Caki2 (cell line): ENCODE results near the gene CCDC3. TPM values are rescaled to one million over a fixed set of nuclear protein-coding genes. Genes with fewer than 3 reads are reported as not detected.

Experiments used
- DNase-seq: peaks from one replicate; pipeline ENCODE4 v3.0.0-alpha.2; 2015; ENCODE audit warnings: low read depth
- in situ Hi-C: cut with HindIII; loops from 2 replicates; pipeline ENCODE4 v1.10.0; 2016; ENCODE audit warnings: low sequenced_read_pairs, low pct_unique_long_range_greater_than_20kb, mixed read lengths
- total RNA-seq: library from RNA; depleted of rRNA; stranded (reverse); fragments of >200 nt; shearing (Covaris generic); gene quantifications from 2 replicates; pipeline ENCODE4 v1.2.3, GENCODE V29; 2014; ENCODE audit warnings: low replicate concordance

The CCDC3 gene
- total RNA-seq, 1 experiment from 2014 or later, result not detected

DNA sequence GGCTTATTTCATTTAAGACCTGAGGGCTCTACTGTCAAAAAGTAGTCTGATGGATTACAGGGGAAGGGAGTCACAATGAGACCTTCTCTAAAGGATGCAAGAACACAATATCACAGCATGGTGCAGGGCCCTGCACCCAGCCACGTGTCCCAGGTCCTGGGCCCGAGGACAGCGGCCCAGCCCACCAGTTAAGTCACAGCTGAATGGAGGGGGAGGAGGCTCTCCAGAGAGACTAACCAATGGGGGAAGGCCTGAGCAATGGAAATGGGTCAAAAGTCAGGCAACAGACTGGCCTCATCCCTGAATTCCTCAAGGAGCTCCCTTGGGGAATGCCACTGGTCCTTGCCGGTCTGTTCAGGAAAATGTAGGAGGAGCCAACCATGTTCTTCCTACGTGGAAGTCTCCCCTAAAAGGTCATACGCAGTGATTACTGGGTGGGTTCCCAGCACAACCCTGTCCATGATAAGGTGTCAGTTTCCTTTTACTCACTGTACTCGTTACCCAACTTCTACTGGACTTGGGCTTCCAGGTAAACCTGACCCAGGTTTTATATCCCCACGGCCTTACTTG lies 28.3 kb downstream of the CCDC3 start:
- in situ Hi-C loops, result no loop called here
- DNase-seq, result no peak

DNA sequence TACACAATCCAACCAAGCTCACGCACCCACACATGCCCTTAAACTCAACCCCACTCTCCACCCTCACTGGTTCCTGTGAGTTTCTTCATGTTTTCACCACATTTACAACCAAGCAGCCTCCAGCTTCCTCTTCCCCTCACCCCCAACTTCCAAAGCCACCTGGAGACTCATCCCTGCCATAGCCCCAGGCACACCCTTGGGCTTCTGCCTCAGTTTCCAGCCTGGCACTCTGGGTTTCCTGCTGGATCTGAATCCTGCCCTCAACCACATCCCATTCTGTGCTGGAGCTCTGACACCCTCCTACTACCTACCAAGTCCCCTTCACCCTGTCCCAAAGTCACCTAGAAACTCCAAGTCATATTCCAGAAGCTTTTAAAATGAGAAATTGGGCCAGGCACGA lies 29.4 kb downstream of the CCDC3 start:
- DNase-seq, result no peak
- in situ Hi-C loops, result no loop called here

DNA sequence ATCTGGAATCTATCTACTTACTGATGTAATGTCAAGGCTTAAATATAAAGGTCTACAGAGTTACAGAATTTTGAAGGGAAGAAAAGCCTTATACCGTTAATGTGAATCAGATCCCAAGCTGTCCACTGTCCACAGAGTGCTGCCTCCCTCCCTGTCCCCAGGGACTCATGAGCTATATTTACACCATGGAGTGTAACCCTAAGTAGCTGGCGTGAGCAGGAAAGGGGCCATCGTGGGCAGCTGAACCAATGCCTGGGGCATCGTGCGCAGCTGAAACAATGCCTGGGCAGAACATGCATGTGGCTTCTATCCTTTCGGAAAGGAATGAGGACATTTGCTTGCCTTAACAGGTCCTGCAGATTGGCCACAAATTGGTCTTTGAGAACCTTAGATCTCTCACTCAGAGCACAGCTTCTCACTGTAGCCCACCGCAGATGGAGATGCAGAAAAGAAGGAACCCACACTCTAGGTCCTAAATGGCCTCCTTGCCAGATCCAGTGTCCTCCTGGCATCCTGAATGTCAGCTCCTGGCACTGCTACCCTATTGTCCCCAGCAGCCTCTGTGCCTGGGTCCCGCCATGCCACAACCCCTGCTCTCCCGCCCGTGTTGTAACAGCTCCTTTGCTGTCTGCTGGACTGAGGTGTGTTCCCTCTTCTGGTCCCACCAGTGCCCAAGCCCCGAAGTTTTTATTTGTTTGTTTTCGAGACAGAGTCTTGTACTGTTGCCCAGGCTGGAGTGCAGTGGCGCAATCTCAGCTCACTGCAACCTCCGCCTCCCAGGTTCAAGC lies 30.3 kb downstream of the CCDC3 start:
- in situ Hi-C loops, result no loop called here
- DNase-seq, result no peak

DNA sequence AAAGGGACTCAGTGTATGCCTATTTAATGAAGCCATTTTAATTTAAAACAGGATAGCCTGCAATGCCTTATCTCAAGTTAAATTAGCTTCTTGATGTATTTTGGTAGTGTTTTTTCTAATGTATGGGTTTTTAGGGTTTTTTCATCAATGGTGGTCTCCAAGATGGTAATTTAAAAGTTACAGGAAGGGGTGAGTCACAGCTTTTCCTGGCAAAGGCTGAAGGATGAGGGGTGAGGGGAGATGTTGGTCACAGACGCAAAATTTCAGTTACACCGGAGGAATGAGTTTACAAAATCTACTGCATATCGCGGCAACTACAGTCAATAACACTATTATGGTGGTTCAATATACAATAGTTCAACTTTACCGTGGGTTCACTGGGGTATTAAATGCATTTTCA lies 31.6 kb downstream of the CCDC3 start:
- in situ Hi-C loops, result no loop called here
- DNase-seq, result no peak

DNA sequence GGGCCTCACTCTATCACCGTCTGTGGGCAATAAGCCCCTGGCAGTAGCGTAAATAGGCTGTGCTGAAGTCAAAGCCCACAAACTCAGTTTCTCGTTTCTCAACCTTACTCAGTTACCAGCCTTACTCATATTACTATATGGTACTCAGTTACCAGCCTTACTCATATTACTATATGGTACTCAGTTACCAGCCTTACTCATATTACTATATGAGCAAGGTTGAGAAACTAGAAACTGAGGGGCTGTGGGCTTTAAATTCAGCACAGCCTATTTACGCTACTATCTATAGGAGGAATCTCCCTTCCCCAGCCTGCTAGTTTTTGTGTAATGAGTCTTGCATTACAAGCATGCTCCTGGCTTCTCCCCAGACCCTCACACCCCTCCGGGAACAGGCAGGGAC lies 35.4 kb downstream of the CCDC3 start:
- in situ Hi-C loops, result no loop called here
- no peak for DNase-seq

DNA sequence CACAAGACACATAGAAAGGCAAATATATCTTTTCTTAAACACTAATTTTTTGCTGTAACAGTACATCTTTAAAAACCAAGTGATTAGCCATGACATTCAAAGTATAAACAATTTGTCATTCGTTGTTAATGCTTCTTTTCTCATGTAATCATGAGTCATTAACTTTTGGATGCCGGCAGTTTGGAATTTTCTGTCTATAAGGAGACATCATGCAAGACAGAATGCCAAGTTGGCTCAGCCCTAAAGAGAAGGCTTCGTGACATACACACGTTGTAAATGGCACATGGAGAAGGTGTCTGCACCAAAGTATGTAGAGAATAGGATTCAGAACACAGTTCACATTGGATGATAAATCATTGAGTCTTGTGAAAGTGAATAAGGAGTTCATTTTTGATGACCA lies 35.9 kb downstream of the CCDC3 start:
- in situ Hi-C loops, result no loop called here
- no peak for DNase-seq

DNA sequence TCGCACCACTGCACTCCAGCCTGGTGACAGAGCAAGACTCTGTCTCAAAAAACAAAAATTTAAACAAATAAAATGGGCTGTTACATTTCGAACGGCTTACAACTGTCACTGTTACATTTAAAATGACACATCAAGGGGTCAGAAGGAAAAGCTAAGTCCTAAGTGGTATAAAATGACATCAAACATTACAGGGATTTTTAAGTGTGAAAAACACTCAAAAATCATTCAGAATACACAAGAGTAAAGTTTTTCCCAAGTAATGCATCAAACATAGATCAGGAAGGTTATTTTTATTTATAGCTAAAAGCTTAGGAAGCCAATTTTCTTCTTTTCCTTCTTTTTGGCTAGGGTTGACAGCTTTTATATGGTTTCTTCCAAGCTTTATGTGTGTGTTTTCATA lies 39.0 kb downstream of the CCDC3 start:
- DNase-seq, result no peak
- in situ Hi-C loops, result no loop called here

DNA sequence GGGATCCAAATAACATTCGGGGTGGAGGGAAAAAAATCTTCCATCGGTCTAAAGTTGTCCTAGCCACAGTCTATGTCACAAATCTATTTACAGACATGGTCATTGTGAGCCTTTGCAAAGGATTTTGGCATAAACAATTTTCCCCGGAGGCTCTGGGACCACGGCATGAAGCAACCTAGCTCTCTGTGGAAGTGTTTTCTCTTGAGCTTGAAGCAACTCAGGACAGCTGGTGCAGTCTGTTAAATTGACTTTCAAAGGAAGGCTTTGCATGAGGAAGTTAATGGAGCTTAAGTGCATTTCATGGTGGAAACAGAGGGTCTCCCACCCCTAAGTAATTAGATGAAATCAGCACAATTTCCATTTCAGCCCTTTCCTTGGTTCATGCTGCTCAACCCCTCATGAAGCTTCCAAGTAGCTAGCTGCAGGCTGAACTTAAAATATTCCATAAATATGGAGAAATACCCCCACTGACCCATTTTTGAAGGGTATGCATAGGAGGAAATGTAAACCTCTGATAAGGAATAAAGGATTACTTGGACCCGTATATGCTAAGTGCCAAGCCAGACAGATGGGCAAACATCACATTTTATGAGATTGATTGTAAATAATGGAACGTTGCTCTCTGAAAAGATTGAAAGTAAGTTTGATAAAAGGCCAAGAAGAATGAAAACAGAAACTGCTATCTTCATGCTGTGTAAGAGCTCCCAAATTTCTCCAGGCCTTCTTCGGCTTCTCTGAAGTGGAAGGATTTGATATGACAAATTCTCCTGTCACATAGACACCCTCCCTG lies 39.9 kb downstream of the CCDC3 start:
- in situ Hi-C loops, result no loop called here
- DNase-seq, result no peak

DNA sequence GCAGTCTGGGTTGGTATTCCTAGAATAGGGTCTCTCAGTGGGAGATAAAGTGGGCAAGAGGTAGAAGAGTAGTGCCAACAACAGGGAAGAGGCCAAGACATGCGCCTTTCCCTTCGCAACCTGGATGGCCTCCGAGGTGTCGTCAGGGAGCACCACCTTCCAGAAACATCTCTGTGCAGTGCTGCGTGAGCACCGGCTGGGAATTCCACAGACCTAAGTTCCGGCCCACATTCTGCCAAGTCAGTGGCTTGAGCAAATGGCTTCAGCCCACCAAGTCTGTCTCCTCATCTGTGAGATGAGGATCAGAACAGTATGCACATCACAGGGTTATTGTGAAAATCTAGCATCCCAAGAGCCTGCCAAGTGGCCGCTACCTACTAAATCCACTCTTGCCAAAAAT lies 40.6 kb downstream of the CCDC3 start:
- in situ Hi-C loops, result no loop called here
- no peak for DNase-seq

DNA sequence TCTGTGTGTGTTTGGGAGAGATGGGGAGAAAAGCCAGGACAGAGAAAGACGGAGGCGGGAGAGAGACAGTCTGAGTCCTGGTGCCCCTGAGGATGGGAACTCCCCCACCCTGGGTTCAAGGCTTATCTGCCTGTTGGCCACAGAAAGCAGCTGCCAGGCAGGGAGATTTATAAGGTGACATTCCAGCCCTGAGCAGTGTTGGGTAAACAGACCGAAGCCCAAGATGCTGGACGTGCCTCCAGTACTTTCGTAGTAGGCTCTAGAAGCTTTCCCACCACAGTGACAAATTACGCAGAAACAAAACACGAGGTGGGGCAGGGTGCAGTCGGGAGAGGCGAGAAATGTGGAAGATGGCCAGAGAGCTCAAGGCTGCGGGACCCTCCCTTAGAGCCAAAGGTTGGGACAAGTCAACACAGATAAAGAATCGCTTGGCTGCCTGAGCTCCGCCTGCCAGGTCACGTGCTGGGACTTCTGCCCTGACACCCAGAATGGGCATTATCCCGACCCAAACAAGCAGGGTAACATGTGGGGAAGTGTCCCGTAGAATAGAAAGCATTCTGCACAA lies 41.1 kb downstream of the CCDC3 start:
- no peak for DNase-seq
- in situ Hi-C loops, result no loop called here

DNA sequence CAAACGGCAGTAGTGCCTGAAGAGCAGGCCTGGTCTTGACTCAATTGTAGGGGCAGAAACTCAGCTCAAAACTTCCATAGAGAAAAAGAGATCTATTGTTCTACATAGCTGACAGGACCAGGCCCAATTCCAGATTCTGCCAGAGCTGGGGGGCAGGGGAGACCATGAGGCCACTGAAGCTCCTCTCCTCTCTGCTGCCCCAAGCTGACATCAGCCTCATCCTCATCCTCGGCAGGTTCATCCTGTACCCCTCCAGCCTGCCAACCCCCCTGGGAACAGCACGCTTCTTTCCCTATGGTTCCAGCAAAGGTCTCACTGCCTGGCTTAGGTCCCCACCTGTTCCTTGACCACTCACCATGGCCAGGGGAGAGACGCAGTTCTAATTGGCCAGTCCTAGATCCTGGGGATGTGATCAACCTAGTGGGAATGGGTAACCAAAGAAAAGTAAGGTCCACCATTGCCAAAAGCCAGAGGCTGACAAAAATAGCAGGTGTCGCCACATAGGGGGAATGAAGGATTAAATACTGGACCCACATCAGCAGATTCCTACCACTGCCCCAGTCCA lies 42.9 kb downstream of the CCDC3 start:
- no peak for DNase-seq
- in situ Hi-C loops, result no loop called here

DNA sequence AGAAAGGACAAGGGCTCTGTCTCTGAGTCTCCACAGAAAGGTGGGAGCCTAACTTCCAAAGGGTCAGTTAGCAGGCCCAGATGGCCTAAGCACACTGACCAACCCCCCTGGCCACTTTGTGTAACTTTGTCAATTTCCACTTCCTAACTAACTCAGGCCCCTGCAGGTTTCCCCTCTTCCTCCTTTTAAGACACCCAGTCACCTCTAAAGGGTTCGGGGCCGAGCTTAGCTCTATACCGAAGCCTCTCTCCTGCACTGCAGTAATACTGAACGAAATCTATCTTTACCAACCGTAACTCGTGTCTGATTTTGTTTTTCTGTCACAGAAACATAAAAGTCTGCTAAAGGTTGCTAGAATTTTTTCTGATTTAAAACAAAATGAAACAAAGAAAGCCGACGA lies 44.4 kb downstream of the CCDC3 start:
- no peak for DNase-seq
- in situ Hi-C loops, result no loop called here

DNA sequence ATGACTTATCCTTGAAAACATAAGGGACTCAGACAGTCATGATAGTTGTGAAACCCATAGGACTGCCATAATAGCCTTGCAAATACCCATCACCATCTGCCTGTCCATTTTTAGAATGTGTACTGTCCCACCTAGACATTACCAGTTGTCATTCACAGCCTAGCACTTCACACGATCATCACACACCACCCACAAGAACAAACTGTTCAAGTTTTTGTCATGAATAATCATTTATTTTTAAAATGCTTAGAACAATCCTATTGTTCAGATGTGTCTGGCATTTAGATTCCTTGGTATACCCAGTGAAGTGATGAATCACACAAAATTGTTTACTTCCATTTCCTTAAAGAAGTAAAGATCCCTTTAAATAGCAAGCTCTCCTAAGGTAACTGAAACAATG lies 46.6 kb downstream of the CCDC3 start:
- DNase-seq, result no peak
- in situ Hi-C loops, result no loop called here

DNA sequence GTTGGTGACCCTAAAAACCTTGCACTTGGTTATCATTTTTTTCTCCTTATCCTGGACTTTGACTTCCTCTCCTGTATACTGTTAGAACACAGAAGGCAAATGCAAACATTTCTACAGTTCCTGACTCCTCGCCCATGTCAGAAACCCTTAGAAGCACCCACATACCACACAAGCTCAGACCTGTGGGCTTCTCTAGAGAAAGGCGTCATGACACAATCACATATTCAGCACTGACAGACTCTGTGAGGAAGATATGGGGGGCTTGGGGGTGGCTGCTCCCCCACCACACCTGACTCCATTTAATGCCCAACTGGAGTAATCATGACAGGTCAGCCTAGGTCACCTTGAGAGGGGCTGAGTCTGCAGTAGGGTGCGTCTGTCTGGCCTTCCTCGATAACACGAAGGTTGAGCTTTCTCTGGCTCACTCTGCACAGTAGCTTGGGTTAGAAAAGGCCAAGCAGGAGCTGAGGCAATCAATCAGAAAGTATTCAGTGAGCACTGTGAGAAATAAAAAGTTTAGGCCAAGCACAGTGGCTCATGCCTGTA lies 50.9 kb downstream of the CCDC3 start:
- in situ Hi-C loops, result no loop called here
- DNase-seq, result no peak

DNA sequence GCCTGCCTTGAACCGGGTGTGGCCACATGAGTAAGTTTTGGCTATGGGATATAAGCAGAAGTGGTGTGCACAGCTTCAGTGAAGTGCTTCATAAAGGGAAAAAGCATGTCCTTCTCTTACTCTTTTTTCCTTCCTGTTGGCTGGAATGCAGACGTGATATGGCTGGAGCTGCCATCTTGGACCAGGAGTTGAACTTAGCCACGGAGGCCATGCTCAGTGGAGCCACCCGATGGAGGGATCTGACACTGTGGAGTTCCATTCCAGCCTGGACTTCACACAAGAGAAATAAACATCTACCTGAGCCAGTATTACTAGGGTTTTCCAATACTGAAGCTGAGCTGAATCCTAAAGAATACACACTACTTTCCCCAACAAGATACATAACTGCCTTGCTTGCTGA lies 52.3 kb downstream of the CCDC3 start:
- in situ Hi-C loops, result no loop called here
- DNase-seq, result no peak

DNA sequence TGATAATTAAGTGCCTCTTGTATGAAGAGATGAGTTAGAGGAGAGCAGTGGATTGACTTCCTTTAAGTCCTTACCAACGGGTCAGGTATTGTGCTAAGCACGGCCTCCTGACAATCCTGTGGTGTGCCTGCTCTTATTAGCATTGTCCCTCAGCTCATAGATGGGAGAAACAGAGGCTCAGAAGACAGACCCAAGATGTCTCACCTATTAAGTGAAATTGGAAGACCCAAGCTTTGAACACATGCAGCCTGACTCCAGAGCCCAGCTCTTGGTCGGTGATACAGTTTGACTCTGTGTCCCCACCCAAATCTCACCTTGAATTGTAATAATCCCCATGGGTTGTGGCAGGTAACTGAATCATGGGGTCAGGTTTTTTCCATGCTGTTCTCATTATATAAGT lies 53.8 kb downstream of the CCDC3 start:
- no peak for DNase-seq
- in situ Hi-C loops, result no loop called here

DNA sequence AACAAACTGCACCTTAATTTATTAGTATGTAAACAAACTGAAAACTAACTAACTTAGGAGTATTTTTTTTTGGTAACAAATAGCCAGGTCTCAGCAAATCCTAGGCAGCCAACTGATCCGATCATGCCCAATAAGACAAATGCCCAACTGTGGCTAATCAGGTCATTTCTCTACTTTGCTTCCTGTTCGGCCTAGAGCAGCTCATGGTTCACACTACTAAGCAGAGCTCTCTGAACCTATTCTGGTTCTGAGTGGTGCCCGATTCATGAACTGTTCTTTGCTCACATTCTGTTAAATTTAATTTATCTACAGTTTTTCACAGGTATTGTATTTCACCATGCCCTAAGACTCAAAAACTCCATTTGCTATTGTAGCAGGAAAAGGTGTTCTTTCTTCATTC lies 55.1 kb downstream of the CCDC3 start:
- in situ Hi-C loops, result no loop called here
- DNase-seq, result no peak

DNA sequence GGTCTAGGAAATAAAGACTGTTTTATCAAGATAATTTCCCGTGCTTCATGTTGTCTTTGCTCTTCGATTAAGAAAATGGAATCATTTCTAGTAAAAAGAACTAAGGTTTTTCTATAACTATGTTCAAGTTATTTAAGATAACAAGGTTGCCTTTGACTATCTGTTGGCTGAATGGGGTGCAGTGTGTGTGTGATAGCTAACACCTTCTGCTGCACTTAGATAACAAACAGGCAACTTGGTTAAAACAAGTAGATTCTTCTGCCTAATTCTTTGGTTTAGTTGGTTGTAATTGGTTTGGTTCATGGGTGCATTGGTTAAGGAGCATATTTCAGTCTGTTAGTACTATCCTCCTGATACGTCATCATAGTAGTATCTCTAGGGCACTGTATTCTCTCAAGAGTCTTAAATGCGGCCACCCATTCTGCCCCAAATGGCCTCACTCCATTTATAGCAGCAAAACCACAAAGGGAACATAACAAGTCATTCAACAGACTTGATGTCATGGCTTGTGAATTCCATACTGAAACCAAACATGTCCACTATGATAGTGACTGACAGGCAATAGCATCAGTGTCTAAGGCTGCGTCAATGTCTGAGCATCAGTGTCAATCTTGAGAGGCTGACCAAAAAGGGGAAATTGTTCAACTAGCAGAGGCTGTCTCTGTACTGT lies 55.7 kb downstream of the CCDC3 start:
- DNase-seq, result no peak
- in situ Hi-C loops, result no loop called here
